Esophagus muscularis mucosa (tissue), 4 donors: ENCODE measurements around the gene SCFD2. TPM values are rescaled to one million over a fixed set of nuclear protein-coding genes. Genes with fewer than 3 reads are reported as not detected.
"Not testable (repeated sequence)": the region's sequence is repeated elsewhere in the genome, so short reads cannot be mapped to it uniquely, and the experiment has no call there.

Source experiments
- DNase-seq: peaks from one replicate; pipeline ENCODE4 v3.0.0-alpha.2; 2017; ENCODE audit errors: extremely low spot score
- H3K27ac ChIP-seq, 4 donors: fragments of 200-600 bp; sonication (generic); replicated peaks in 1 of 4; 1 replicate in 3 of 4; 2 replicates in 1 of 4; pipeline ENCODE4 v1.5.1; 2016 to 2019; ENCODE audit warnings: mild to moderate bottlenecking in 1 of 4
- H3K27me3 ChIP-seq, 4 donors: fragments of 200-600 bp; sonication (generic); one replicate each; pipeline versions ENCODE4 v1.5.1 to v1.6.0; 2016 to 2019
- H3K36me3 ChIP-seq, 4 donors: fragments of 200-600 bp; sonication (generic); one replicate each; pipeline ENCODE4 v1.5.1; 2016 to 2019
- H3K4me1 ChIP-seq, 4 donors: fragments of 200-600 bp; sonication (generic); one replicate each; pipeline ENCODE4 v1.5.1; 2016 to 2019
- H3K4me3 ChIP-seq, 4 donors: fragments of 200-600 bp; sonication (generic); 1 replicate in 2 of 4; 2 replicates in 2 of 4; pipeline ENCODE4 v1.5.1; 2016 to 2019; ENCODE audit warnings: mild to moderate bottlenecking in 4 of 4, moderate library complexity in 1 of 4
- H3K9me3 ChIP-seq, 4 donors: fragments of 200-600 bp; sonication (generic); 1 replicate in 3 of 4; 2 replicates in 1 of 4; pipeline ENCODE4 v1.5.1; 2016 to 2019
- EP300 ChIP-seq: sonication (generic); formaldehyde crosslinking; IDR thresholded peaks from one replicate; pipeline ENCODE4 v1.6.1; 2017; ENCODE audit warnings: antibody characterized with exemption
- POLR2A ChIP-seq: fragments of 450-650 bp; IDR thresholded peaks from one replicate; pipeline ENCODE4 v1.6.1; 2017; ENCODE audit warnings: antibody characterized with exemption, moderate library complexity, mild to moderate bottlenecking, low read depth
- POLR2AphosphoS5 ChIP-seq, 2 donors: sonication (generic); formaldehyde crosslinking; IDR thresholded peaks; one replicate each; pipeline ENCODE4 v1.6.1; 2017; ENCODE audit warnings: antibody characterized with exemption in 2 of 2
- WGBS: methylation state at CpG from one replicate; pipeline ENCODE4 v1.1.5; 2018; 5-methylcytosine and 5-hydroxymethylcytosine counted together
- intact Hi-C: fragments of 100-400 bp; cut with DNase I; formaldehyde crosslinking; loops from one replicate; pipeline ENCODE4 v1.15.1; 2023
- total RNA-seq, 4 donors: library from RNA; depleted of rRNA; stranded (reverse); fragments of >200 nt; gene quantifications; one replicate each; pipeline versions ENCODE4 v1.1.0 to v1.2.1, GENCODE V29; 2016
- TF ChIP-seq, protein P1 (sequence below), 3 experiments: fragments of 200-600 bp in 2 of 3; fragments of 450-650 bp in 1 of 3; sonication (generic) in 2 of 3; IDR thresholded peaks; one replicate each; pipeline ENCODE4 v1.5.1; 2017 to 2019; ENCODE audit warnings: antibody characterized with exemption in 3 of 3, mild to moderate bottlenecking in 2 of 3, moderate library complexity in 1 of 3

The SCFD2 gene
- total RNA-seq, 4 donors from 2014 or later: 10.0 to 15.7 (median 12.7) TPM

DNA sequence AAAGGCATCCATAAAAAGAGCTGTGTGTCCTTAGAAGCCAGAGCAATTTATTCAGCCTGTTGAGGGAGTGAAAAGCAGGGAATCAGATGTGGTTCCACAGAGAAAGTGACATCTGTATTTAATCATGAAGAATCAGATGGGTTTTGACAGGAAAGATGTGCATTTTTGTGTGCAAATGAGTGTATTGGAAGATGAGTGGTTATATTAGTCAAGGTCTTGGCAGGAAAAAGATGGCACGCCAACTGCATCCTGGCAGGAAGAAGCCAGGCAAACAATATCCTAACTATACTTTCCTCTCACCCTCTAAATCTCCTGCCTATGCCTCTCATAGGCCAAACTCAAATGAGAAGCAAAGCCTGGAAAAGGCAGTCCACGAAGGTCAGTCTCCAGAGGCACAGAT is 59.1 kb downstream of the SCFD2 start:
- peaks cover 0 to 11% (median 6%) of the 10 kb centered on the region in 4 donors for H3K4me1 ChIP-seq
- intact Hi-C loops: no loop called here
- WGBS: 75% methylated on average over 2 of the region's 2 CpGs
- no peak for DNase-seq
- TF ChIP-seq, protein P1, sequence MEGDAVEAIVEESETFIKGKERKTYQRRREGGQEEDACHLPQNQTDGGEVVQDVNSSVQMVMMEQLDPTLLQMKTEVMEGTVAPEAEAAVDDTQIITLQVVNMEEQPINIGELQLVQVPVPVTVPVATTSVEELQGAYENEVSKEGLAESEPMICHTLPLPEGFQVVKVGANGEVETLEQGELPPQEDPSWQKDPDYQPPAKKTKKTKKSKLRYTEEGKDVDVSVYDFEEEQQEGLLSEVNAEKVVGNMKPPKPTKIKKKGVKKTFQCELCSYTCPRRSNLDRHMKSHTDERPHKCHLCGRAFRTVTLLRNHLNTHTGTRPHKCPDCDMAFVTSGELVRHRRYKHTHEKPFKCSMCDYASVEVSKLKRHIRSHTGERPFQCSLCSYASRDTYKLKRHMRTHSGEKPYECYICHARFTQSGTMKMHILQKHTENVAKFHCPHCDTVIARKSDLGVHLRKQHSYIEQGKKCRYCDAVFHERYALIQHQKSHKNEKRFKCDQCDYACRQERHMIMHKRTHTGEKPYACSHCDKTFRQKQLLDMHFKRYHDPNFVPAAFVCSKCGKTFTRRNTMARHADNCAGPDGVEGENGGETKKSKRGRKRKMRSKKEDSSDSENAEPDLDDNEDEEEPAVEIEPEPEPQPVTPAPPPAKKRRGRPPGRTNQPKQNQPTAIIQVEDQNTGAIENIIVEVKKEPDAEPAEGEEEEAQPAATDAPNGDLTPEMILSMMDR (IDR thresholded peaks at IDR 0.05): no peak
- TF ChIP-seq EP300 (no peak), POLR2A (no peak), POLR2AphosphoS5 (IDR thresholded peaks at IDR 0.05) (no peak)
- no peaks in the 10 kb centered on the region for H3K9me3 ChIP-seq
- H3K27me3 ChIP-seq: no peaks in the 10 kb centered on the region
- H3K36me3 ChIP-seq: peaks cover 0 to 10% (median 0%) of the 10 kb centered on the region in 4 donors
- H3K27ac ChIP-seq: no peak overlapping the region
- no peak overlapping the region for H3K4me3 ChIP-seq

DNA sequence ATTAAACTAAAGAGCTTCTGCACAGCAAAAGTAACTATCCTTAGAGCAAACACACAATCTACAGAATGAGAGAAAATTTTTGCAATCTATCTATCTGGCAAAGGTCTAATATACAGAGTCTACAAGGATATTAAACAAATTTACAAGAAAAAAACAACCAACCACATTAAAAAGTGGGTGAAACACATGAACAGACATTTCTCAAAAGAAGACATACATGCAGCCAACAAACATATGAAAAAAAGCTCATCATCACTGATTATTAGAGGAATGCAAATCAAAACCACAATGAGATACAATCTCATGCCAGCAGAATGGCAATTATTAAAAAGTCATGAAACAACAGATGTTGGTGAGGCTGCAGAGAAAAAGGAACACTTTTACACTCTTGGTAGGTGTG is 73.7 kb downstream of the SCFD2 start:
- H3K27ac ChIP-seq, DNase-seq, intact Hi-C loops, H3K36me3 ChIP-seq, H3K4me3 ChIP-seq, H3K4me1 ChIP-seq, H3K27me3 ChIP-seq: not testable (repeated sequence)
- H3K9me3 ChIP-seq: peaks cover 0 to 49% (median 24%) of the 10 kb centered on the region in 4 donors

DNA sequence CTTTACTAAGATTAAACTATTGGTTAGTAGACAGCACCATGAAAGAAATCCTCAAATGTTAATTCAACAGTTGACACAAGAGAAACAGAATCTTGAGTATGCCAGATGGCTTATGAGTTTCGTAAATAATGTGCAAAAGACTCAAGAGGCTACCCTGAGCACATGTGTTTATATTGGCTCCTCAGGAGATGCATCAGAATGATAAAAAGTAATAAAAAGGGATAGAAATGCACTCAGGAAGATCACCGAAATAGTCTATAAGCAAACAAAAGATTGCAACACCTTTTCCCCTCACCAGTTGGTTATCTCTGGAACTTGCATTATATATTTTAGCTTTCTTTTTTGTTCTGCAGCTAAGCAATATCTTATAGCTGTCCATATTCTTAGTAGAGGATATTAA is 84.4 kb downstream of the SCFD2 start:
- intact Hi-C loops: no loop called here
- Histone ChIP-seq H3K9me3 (no peaks in the 10 kb centered on the region), H3K36me3 (peaks cover 0 to 5% (median 0%) of the 10 kb centered on the region in 4 donors), H3K4me3 (no peak overlapping the region), H3K27ac (no peak overlapping the region), H3K27me3 (no peaks in the 10 kb centered on the region), H3K4me1 (no peaks in the 10 kb centered on the region)
- WGBS: 85% methylated on average over 2 of the region's 2 CpGs
- TF ChIP-seq, protein P1 (IDR thresholded peaks at IDR 0.05): no peak
- no peak for TF ChIP-seq POLR2AphosphoS5 (IDR thresholded peaks at IDR 0.05)
- TF ChIP-seq POLR2A: no peak
- TF ChIP-seq EP300: no peak
- DNase-seq: no peak

DNA sequence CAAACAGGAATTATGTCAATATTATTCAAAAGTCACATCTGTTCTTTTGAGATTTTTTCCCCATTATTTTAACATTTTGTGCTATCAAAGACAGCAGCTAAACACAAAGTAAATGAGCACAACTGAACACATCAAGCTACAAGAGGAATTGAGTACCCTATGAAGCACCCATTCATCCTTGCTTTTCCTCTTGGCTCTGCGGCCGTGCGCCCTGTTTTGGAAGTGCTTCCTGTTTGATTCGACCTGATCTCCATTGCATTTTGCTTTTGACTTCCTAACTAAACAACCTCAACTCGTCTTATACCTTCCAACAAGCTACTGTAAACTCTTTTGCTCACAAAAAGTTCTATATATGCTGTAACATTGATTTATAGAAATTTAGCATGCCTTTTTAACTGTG is 85.0 kb downstream of the SCFD2 start:
- H3K36me3 ChIP-seq: peaks cover 0 to 5% (median 0%) of the 10 kb centered on the region in 4 donors
- TF ChIP-seq POLR2AphosphoS5 (IDR thresholded peaks at IDR 0.05) (no peak), EP300 (no peak), POLR2A (no peak)
- TF ChIP-seq, protein P1 (IDR thresholded peaks at IDR 0.05): no peak
- intact Hi-C loops: no loop called here
- H3K4me1 ChIP-seq: no peaks in the 10 kb centered on the region
- no peak for DNase-seq
- no peak overlapping the region for H3K27ac ChIP-seq
- no peaks in the 10 kb centered on the region for H3K9me3 ChIP-seq
- no peak overlapping the region for H3K4me3 ChIP-seq
- H3K27me3 ChIP-seq: no peaks in the 10 kb centered on the region
- WGBS: 83% methylated on average over 5 of the region's 5 CpGs

DNA sequence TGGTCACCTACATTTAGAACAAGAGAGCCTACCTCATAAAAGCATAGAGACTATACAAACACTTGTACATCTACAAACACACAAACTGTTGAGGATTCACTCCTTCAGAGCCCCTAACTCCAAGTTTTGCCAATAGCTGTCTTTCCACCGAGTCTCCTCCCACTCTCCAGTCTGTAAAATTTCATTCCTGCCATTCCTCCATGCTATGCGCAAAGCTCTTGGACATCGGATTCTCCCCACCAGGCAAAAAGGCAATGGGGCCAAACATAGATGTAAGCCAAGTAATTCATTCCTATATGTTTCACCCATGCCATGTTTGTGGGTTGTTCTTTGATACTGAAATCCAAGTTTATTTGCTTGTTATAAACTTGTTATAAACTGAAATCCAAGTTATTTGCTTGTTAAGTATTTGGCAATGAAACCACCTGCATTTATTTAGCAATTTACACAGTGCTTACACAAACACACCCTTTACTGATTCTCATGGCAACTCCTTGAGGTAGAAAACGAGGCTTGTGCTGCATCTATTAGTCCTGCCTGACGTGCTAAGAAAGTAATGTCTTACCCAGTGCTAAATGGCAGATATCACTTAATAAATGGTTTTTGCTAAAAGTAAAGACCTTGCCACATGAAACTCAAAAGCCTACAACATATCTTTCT is 91.1 kb downstream of the SCFD2 start:
- H3K4me3 ChIP-seq: no peak overlapping the region
- H3K4me1 ChIP-seq: no peaks in the 10 kb centered on the region
- no peaks in the 10 kb centered on the region for H3K27me3 ChIP-seq
- WGBS: 90% methylated on average over 5 of the region's 5 CpGs
- TF ChIP-seq POLR2AphosphoS5 (IDR thresholded peaks at IDR 0.05) (no peak), POLR2A (no peak)
- TF ChIP-seq, protein P1 (IDR thresholded peaks at IDR 0.05): no peak
- no peak overlapping the region for H3K27ac ChIP-seq
- peaks cover 0 to 5% (median 0%) of the 10 kb centered on the region in 4 donors for H3K36me3 ChIP-seq
- intact Hi-C loops: no loop called here
- DNase-seq: no peak
- no peaks in the 10 kb centered on the region for H3K9me3 ChIP-seq
